Stimulated activated CD8-positive, alpha-beta memory T cell treated with anti-CD3 and anti-CD28 coated beads, Interleukin-15, amount 100 ng/mL, for 4 hours (primary cell): ENCODE data around the gene DMXL2.
"Not testable (repeated sequence)": the region's sequence is repeated elsewhere in the genome, so short reads cannot be mapped to it uniquely, and the experiment has no call there.

ENCODE experiments used
- DNase-seq, 2 donors: peaks; one replicate each; pipeline ENCODE4 v3.0.0-alpha.2; 2020; ENCODE audit warnings: low read depth in 2 of 2

The DMXL2 gene

GRCh38 chr15:51494411-51495314 is 127.9 kb downstream of the DMXL2 start:
- DNase-seq: no peak

GRCh38 chr15:51493892-51494291 is 128.7 kb downstream of the DMXL2 start:
- no peak for DNase-seq

GRCh38 chr15:51492528-51492927 is 130.0 kb downstream of the DMXL2 start:
- DNase-seq: no peak

GRCh38 chr15:51491941-51492340 is 130.6 kb downstream of the DMXL2 start:
- no peak for DNase-seq

- DNase-seq: no peak
Observed at GRCh38 chr15:51484781-51485180, 137.8 kb downstream of the DMXL2 start.

GRCh38 chr15:51483985-51484384 is 138.6 kb downstream of the DMXL2 start:
- DNase-seq: no peak

GRCh38 chr15:51483520-51483919 is 139.1 kb downstream of the DMXL2 start:
- no peak for DNase-seq

GRCh38 chr15:51475736-51476135 is 146.8 kb downstream of the DMXL2 start:
- DNase-seq: no peak

- DNase-seq: no peak
Observed at GRCh38 chr15:51470512-51470911, 152.1 kb downstream of the DMXL2 start.

GRCh38 chr15:51460796-51461195 is 161.8 kb downstream of the DMXL2 start:
- no peak for DNase-seq

GRCh38 chr15:51450001-51450400 is 172.6 kb downstream of the DMXL2 start:
- DNase-seq: no peak

GRCh38 chr15:51448622-51449399 is 173.8 kb downstream of the DMXL2 start:
- DNase-seq: no peak

GRCh38 chr15:51447855-51448621 is 174.5 kb downstream of the DMXL2 start:
- DNase-seq: no peak

GRCh38 chr15:51446029-51446744 is 176.4 kb downstream of the DMXL2 start:
- DNase-seq: not testable (repeated sequence)

GRCh38 chr15:51444807-51445206 is 177.8 kb downstream of the DMXL2 start:
- DNase-seq: no peak

- DNase-seq: no peak
Observed at GRCh38 chr15:51444112-51444511, 178.5 kb downstream of the DMXL2 start.

- DNase-seq: no peak
Observed at GRCh38 chr15:51443282-51443914, 179.2 kb downstream of the DMXL2 start.

- no peak for DNase-seq
Observed at GRCh38 chr15:51438526-51438925, 184.0 kb downstream of the DMXL2 start.

GRCh38 chr15:51425517-51426040 is 197.0 kb downstream of the DMXL2 start:
- no peak for DNase-seq

- DNase-seq: no peak
Observed at GRCh38 chr15:51424780-51425179, 197.8 kb downstream of the DMXL2 start.

GRCh38 chr15:51423040-51423439 is 199.5 kb downstream of the DMXL2 start:
- DNase-seq: not testable (repeated sequence)
